ENCODE data around the gene ZNF616. TPM values are rescaled to one million over a fixed set of nuclear protein-coding genes. Genes with fewer than 3 reads are reported as not detected.

The ZNF616 gene
- total and polyA plus RNA-seq, 4 donors = 2.6 to 18.0 (median 5.2) TPM

- Histone ChIP-seq H3K9me3 (ENCODE audit: control insufficient read depth in 4 of 4, insufficient read depth in 3 of 4, low read length in 3 of 4) (peaks cover 37 to 55% (median 47%) of the 10 kb centered on the region in 4 donors), H3K36me3 (ENCODE audit: control insufficient read depth in 4 of 4, insufficient read depth in 4 of 4, low read length in 4 of 4) (peaks cover 37 to 92% (median 78%) of the 10 kb centered on the region in 4 donors), H3K27me3 (ENCODE audit: control insufficient read depth in 3 of 3, insufficient read depth in 3 of 3, low read length in 2 of 3) (no peaks in the 10 kb centered on the region), H3K4me1 (ENCODE audit: control insufficient read depth in 5 of 5, insufficient read depth in 5 of 5, low read length in 5 of 5) (no peaks in the 10 kb centered on the region), H3K9ac (ENCODE audit: insufficient read depth in 1 of 2, low read length in 2 of 2) (no peak overlapping the region), H3K27ac (ENCODE audit: low read depth in 1 of 2, low read length in 1 of 2) (no peak overlapping the region), H3K4me3 (no peak overlapping the region)
- DNase-seq (no peak), ATAC-seq (ENCODE audit: insufficient read depth, low FRiP score) (no peak)
- WGBS, 2 donors = 97 to 98% methylated on average over 3 of the region's 3 CpGs
- no peak for TF ChIP-seq CTCF (IDR thresholded peaks at IDR 0.05; ENCODE audit: control extremely low read depth, extremely low read depth)
Measured at GRCh38 chr19:52120286-52120685, 19.5 kb downstream of the ZNF616 start.

- Histone ChIP-seq H3K9me3 (ENCODE audit: control insufficient read depth in 4 of 4, insufficient read depth in 3 of 4, low read length in 3 of 4) (peaks cover 32 to 82% (median 57%) of the 10 kb centered on the region in 4 donors), H3K4me3 (no peak overlapping the region), H3K27me3 (ENCODE audit: control insufficient read depth in 3 of 3, insufficient read depth in 3 of 3, low read length in 2 of 3) (no peaks in the 10 kb centered on the region), H3K27ac (ENCODE audit: low read depth in 1 of 2, low read length in 1 of 2) (no peak overlapping the region), H3K36me3 (ENCODE audit: control insufficient read depth in 4 of 4, insufficient read depth in 4 of 4, low read length in 4 of 4) (peaks cover 21 to 63% (median 53%) of the 10 kb centered on the region in 4 donors), H3K4me1 (ENCODE audit: control insufficient read depth in 5 of 5, insufficient read depth in 5 of 5, low read length in 5 of 5) (no peaks in the 10 kb centered on the region), H3K9ac (ENCODE audit: insufficient read depth in 1 of 2, low read length in 2 of 2) (no peak overlapping the region)
- DNase-seq (no peak), ATAC-seq (ENCODE audit: insufficient read depth, low FRiP score) (no peak)
- no peak for TF ChIP-seq CTCF (IDR thresholded peaks at IDR 0.05; ENCODE audit: control extremely low read depth, extremely low read depth)
- 98% methylated on average over 12 of the region's 12 CpGs for WGBS, 2 donors
Measured at GRCh38 chr19:52115526-52116053, 24.1 kb downstream of the ZNF616 start.

GRCh38 chr19:52114691-52115090 lies 25.0 kb downstream of the ZNF616 start:
- no peak for TF ChIP-seq CTCF (IDR thresholded peaks at IDR 0.05; ENCODE audit: control extremely low read depth, extremely low read depth)
- Histone ChIP-seq H3K9me3 (ENCODE audit: control insufficient read depth in 4 of 4, insufficient read depth in 3 of 4, low read length in 3 of 4) (peaks cover 37 to 75% (median 54%) of the 10 kb centered on the region in 4 donors), H3K9ac (ENCODE audit: insufficient read depth in 1 of 2, low read length in 2 of 2) (no peak overlapping the region), H3K36me3 (ENCODE audit: control insufficient read depth in 4 of 4, insufficient read depth in 4 of 4, low read length in 4 of 4) (peaks cover 21 to 54% (median 46%) of the 10 kb centered on the region in 4 donors), H3K27ac (ENCODE audit: low read depth in 1 of 2, low read length in 1 of 2) (no peak overlapping the region), H3K27me3 (ENCODE audit: control insufficient read depth in 3 of 3, insufficient read depth in 3 of 3, low read length in 2 of 3) (no peaks in the 10 kb centered on the region), H3K4me1 (ENCODE audit: control insufficient read depth in 5 of 5, insufficient read depth in 5 of 5, low read length in 5 of 5) (no peaks in the 10 kb centered on the region), H3K4me3 (no peak overlapping the region)
- ATAC-seq (ENCODE audit: insufficient read depth, low FRiP score) = no peak
- DNase-seq = no peak
- 99% methylated on average over 5 of the region's 5 CpGs for WGBS, 2 donors

- H3K9ac ChIP-seq (ENCODE audit: insufficient read depth in 1 of 2, low read length in 2 of 2) = no peak overlapping the region
- peaks cover 29 to 67% (median 41%) of the 10 kb centered on the region in 4 donors for H3K9me3 ChIP-seq (ENCODE audit: control insufficient read depth in 4 of 4, insufficient read depth in 3 of 4, low read length in 3 of 4)
- TF ChIP-seq CTCF (IDR thresholded peaks at IDR 0.05; ENCODE audit: control extremely low read depth, extremely low read depth) = no peak
- DNase-seq (no peak), ATAC-seq (ENCODE audit: insufficient read depth, low FRiP score) (no peak)
- 81 to 93% methylated on average over 3 of the region's 3 CpGs for WGBS, 2 donors
- peaks cover 14 to 34% (median 28%) of the 10 kb centered on the region in 4 donors for H3K36me3 ChIP-seq (ENCODE audit: control insufficient read depth in 4 of 4, insufficient read depth in 4 of 4, low read length in 4 of 4)
- H3K27me3 ChIP-seq (ENCODE audit: control insufficient read depth in 3 of 3, insufficient read depth in 3 of 3, low read length in 2 of 3) = no peaks in the 10 kb centered on the region
- H3K27ac ChIP-seq (ENCODE audit: low read depth in 1 of 2, low read length in 1 of 2) = no peak overlapping the region
- H3K4me1 ChIP-seq (ENCODE audit: control insufficient read depth in 5 of 5, insufficient read depth in 5 of 5, low read length in 5 of 5) = no peaks in the 10 kb centered on the region
- H3K4me3 ChIP-seq = no peak overlapping the region
Measured at GRCh38 chr19:52112624-52113023, 27.1 kb downstream of the ZNF616 start.

Measured in lung (tissue), 12 donors.